ENCODE results near the gene NCOA3. TPM values are rescaled to one million over a fixed set of nuclear protein-coding genes. Genes with fewer than 3 reads are reported as not detected.
A peak's percentile ranks its signal among the peaks of the same experiment; 100 is the strongest.

The NCOA3 gene
- total RNA-seq, 1 donor from 2014 or later, result 17.9 TPM

DNA sequence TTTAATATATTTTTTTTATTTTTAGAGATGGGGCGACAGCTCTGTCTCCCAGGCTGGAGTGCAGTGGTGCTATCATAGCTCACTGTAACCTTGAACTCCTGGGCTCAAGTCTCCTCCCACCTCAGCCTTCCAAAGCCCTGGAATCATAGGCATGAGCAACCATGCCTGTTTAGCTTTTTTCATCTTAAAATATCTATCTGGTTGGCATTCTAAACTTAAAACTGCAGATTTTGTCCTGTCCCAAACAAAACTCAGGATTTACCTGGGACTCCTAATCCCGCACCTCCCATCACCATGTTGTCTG is 158.9 kb downstream of the NCOA3 start:
- no peak overlapping the region for H3K4me3 ChIP-seq (ENCODE audit: low read depth, low read length)
- TF ChIP-seq, protein P1, sequence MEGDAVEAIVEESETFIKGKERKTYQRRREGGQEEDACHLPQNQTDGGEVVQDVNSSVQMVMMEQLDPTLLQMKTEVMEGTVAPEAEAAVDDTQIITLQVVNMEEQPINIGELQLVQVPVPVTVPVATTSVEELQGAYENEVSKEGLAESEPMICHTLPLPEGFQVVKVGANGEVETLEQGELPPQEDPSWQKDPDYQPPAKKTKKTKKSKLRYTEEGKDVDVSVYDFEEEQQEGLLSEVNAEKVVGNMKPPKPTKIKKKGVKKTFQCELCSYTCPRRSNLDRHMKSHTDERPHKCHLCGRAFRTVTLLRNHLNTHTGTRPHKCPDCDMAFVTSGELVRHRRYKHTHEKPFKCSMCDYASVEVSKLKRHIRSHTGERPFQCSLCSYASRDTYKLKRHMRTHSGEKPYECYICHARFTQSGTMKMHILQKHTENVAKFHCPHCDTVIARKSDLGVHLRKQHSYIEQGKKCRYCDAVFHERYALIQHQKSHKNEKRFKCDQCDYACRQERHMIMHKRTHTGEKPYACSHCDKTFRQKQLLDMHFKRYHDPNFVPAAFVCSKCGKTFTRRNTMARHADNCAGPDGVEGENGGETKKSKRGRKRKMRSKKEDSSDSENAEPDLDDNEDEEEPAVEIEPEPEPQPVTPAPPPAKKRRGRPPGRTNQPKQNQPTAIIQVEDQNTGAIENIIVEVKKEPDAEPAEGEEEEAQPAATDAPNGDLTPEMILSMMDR (conservative IDR thresholded peaks at IDR 0.05; ENCODE audit: low read depth, low read length), result no peak
- DNase-seq (ENCODE audit: low read depth), result no peak

DNA sequence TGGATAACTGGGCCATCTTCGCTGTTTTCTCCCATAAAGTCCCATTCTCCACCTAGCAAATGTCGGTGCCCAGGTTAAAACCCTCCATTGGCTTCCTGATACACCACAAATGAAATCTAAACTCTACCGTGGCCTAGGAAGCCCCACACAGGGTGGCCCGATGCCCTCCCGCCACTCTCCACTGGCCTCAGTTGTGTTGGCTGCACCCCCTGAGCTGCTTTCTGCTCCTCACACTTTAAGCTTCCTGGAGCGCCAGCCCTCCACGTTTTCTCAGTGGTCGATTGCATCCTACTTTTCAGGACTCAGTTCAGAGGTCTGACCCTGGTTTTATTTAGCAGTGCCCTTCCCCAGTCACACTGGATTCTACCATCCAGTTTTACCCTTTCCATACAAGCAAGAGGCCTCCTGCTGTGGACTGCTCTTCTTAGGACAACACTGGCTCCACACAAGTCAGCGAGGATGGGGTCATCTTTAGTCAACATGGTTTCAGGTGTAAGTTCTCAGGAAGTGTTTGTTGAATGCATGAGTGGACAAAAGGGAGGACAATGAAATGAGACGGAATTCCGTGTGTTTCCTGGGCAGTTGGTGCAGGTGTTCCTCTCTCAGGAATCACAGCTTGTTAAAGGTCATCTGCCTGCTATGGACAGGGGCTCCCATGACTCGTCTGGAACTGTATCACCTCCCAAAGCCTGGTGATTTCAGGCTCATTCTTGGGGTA is 159.5 kb downstream of the NCOA3 start:
- H3K4me3 ChIP-seq (ENCODE audit: low read depth, low read length), result no peak overlapping the region
- no peak for DNase-seq (ENCODE audit: low read depth)
- TF ChIP-seq, protein P1 (conservative IDR thresholded peaks at IDR 0.05; ENCODE audit: low read depth, low read length), result no peak

DNA sequence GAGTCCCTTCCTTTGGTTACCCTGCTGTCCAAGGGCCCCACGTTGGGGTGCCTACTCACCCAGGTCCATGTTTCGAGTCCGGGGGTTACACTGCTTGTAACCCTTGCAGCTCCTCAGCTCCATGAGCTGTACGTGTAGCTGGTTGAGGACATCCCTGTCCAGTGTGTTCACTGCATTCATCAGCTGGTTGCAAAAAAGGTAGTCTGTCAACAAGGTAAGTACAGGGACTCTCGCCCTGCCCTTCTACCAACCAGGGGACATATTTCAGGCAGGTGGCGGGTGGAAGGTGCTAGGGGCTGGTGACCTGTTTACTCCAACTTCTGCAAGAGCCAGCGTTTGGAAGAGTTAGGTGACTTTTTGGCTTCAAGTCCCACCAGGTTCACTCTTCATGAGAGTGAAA is 160.0 kb downstream of the NCOA3 start:
- H3K4me3 ChIP-seq (ENCODE audit: low read depth, low read length), result no peak overlapping the region
- no peak for DNase-seq (ENCODE audit: low read depth)
- TF ChIP-seq, protein P1 (conservative IDR thresholded peaks at IDR 0.05; ENCODE audit: low read depth, low read length), result no peak

DNA sequence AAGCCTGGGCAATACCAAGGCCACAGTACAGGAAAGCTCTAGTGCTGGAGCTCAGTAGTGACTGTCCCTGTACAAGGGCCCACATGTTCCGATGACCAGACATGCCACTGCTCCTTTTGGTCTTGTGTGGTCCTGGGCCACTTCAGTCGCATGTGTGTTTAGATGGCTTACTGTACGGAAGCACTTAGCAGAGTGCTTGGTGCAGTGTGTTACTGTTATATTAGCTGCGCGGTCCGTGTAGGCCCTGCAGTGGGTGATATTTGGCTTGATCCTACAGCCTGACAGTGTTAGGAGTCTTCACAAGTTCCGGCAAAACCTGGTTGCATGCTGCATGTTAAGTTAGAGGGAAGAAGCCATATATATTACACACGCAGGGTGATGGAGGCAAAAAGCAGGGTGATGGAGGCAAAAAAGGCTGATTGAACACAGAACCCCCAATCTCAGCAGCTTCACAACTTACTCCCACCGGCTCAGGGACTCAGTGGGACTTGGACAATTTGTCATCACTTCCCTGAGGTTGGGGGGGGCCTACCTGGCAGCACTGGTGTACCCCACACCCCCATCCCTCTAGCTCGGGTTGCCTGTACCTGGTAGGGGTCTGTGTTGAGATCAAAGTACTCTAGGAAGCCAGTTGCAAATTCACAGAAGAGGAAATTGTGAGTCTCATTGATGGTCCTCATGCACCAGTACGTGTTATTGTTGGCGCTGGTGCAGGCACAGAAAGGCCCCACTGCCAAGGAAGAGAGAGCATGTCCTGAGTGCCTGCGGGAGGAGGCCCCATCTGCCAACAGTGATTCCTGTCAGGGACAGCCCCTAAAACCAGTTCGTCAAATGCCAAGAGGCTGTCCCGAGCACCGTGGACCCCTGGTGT is 161.0 kb downstream of the NCOA3 start:
- DNase-seq (ENCODE audit: low read depth), result no peak
- no peak overlapping the region for H3K4me3 ChIP-seq (ENCODE audit: low read depth, low read length)
- TF ChIP-seq, protein P1 (conservative IDR thresholded peaks at IDR 0.05; ENCODE audit: low read depth, low read length), result no peak

DNA sequence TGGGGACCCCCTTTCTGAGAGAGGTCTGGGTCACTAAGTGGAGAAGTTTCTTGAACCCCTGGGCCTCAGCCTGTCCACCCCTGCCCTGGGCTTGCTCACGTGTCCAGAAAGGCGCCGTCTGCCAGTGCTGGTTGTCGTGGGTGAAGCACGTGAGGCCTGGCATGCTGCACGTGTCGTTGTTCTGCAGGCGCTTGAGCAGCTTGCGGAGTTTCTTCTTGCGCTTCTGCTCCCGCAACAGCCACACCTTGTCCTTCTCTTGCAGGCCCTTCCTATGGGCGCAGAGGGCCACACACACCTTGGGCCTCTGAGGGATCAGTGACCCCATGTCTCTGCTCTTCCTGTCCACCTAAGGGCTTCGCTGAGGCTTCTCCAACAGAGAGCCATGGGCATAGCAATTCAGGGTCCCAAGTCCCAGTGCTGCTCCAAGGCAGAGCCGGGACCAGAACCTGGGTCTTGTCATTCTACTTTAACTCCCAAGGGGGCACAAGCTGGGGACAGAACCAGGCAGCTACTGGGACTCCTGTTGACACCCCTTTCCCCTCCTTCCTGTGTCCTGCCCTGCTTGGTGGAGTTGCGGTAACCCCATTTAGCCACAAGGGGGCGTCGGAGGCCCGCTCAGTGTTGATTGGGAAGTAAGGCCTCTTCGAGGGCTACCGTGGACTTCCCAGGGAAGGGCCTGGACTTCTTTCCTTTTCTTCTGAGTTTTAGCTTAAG is 161.8 kb downstream of the NCOA3 start:
- TF ChIP-seq, protein P1 (conservative IDR thresholded peaks at IDR 0.05; ENCODE audit: low read depth, low read length), result peak; percentile 98
- peak; percentile 4 for DNase-seq (ENCODE audit: low read depth)
- no peak overlapping the region for H3K4me3 ChIP-seq (ENCODE audit: low read depth, low read length)

DNA sequence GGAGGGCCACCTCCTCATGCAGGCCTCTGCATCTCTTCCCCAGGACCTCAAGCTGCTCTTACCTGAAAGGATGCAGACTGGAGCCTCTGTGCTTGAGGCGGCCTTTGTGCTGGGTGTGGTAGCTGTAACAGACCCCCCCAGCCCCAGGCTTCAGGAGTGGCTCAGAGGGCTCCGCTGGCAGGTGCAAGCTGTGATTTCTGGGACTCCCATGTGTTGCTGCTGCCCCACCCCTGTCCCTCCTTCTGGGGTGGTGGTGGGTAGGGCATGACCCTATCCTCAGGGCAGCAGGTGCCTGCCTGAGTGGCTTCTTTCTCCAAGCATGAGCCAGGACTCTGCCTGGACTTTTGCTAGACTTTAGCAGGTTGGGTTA is 162.4 kb downstream of the NCOA3 start:
- DNase-seq (ENCODE audit: low read depth), result no peak
- no peak overlapping the region for H3K4me3 ChIP-seq (ENCODE audit: low read depth, low read length)
- TF ChIP-seq, protein P1 (conservative IDR thresholded peaks at IDR 0.05; ENCODE audit: low read depth, low read length), result no peak
